Measurements from ENCODE around the gene FRMD8. TPM values are rescaled to one million over a fixed set of nuclear protein-coding genes. Genes with fewer than 3 reads are reported as not detected.

The FRMD8 gene
- total and polyA plus RNA-seq, 2 donors (not counting 3 experiments of a cell fraction or from before 2014, with no cell fraction given) = 36.4 to 53.9 TPM

DNA sequence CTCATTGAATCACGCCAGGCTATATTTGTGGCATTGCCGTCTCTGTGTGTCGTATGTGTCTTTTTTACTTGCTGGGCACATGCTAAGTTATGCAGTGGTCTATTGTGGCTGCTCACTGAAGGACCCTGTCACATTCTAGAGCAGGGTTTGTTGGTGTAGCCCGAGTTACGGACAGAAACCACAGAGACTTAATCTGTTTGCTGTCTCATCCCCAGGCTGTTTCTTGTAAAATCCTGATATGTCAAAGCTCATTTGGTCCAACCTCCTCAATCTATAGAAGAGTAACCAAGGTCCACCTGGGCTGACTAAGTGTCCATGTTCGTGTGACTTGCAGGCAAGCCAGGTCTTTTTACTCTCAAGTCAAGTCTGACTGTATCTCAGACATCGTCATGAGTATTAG is 47.8 kb upstream of the FRMD8 start:
- H3K4me3 ChIP-seq (replicated peaks in 1 of 3; ENCODE audit: insufficient read depth in 1 of 3, low read depth in 1 of 3, low read length in 3 of 3) = no peak overlapping the region
- peaks cover 3% of the 10 kb centered on the region for H4K20me1 ChIP-seq (replicated peaks; ENCODE audit: control insufficient read depth, extremely low read depth, insufficient read depth, low read length)
- no peak overlapping the region for H2AFZ ChIP-seq (ENCODE audit: low read depth, low read length)
- FAIRE-seq (no peak), DNase-seq (ENCODE audit: low read depth, low spot score) (no peak)
- H3K27ac ChIP-seq (ENCODE audit: insufficient read depth, low read depth, low read length) = no peak overlapping the region
- ChIA-PET POLR2A (no interaction called here), CTCF (interaction anchor here (0.7 to 1.6 kb wide), 4 partner anchors 9 to 64 kb away, joined by 3 to 5 read pairs (median 4); no protein-coding TSS in a partner anchor)
- dilution Hi-C loops (cut with MboI; ENCODE audit: extremely low pct_ligation_motif_present, low sequenced_read_pairs) (no loop called here), intact Hi-C loops (cut with micrococcal nuclease) (no loop called here)
- H3K9me1 ChIP-seq (replicated peaks; ENCODE audit: control insufficient read depth, extremely low read depth, insufficient read depth, low read length) = no peaks in the 10 kb centered on the region
- H3K27me3 ChIP-seq (ENCODE audit: control insufficient read depth in 2 of 2, insufficient read depth in 2 of 2, low read length in 2 of 2) = no peaks in the 10 kb centered on the region
- no peak overlapping the region for H3K9ac ChIP-seq (replicated peaks; ENCODE audit: extremely low read depth, insufficient read depth, low read length)
- BruUV-seq (replicated peaks) = no TSS peak
- H3K79me2 ChIP-seq (ENCODE audit: control insufficient read depth, insufficient read depth, low read length) = peaks cover 60% of the 10 kb centered on the region
- peaks cover 16 to 23% of the 10 kb centered on the region in 2 experiments for H3K36me3 ChIP-seq (ENCODE audit: control insufficient read depth in 2 of 2, extremely low read depth in 1 of 2, insufficient read depth in 2 of 2, low read length in 2 of 2)
- TF ChIP-seq FOS (IDR thresholded peaks at IDR 0.05; ENCODE audit: borderline replicate concordance, insufficient read depth, low read length) (no peak), EZH2 (IDR thresholded peaks at IDR 0.05; ENCODE audit: borderline replicate concordance, low read depth, low read length, severe bottlenecking) (no peak), GATA2 (IDR thresholded peaks at IDR 0.05; ENCODE audit: insufficient read depth, insufficient read length, low read depth, low read length) (no peak), POLR2AphosphoS5 (IDR thresholded peaks at IDR 0.05; ENCODE audit: insufficient read depth, low read depth, low read length) (no peak), CTCF (IDR thresholded peaks at IDR 0.05; ENCODE audit: extremely low read depth in 1 of 2, insufficient read depth in 1 of 2, low read depth in 1 of 2, low read length in 2 of 2) (no peak), POLR2A (IDR thresholded peaks at IDR 0.05; ENCODE audit: low read depth, low read length) (no peak), MYC (IDR thresholded peaks at IDR 0.05; ENCODE audit: low read depth, low read length) (no peak), JUN (IDR thresholded peaks at IDR 0.05; ENCODE audit: borderline replicate concordance, insufficient read depth, insufficient read length, low read depth) (no peak)
- TF ChIP-seq, protein P1, sequence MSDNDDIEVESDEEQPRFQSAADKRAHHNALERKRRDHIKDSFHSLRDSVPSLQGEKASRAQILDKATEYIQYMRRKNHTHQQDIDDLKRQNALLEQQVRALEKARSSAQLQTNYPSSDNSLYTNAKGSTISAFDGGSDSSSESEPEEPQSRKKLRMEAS (IDR thresholded peaks at IDR 0.05; ENCODE audit: insufficient read depth, insufficient read length) = no peak
- peaks cover 10% of the 10 kb centered on the region for H3K4me1 ChIP-seq (ENCODE audit: control insufficient read depth, extremely low read depth, insufficient read depth, low read length)
- H3K4me2 ChIP-seq (ENCODE audit: insufficient read depth, low read length) = no peak overlapping the region
- H3K9me3 ChIP-seq (replicated peaks; ENCODE audit: control insufficient read depth, insufficient read depth, low read length) = no peaks in the 10 kb centered on the region
